Suprapubic skin (tissue), 3 donors: ENCODE results near the gene SLC12A8.

Experiments used
- EP300 ChIP-seq: sonication (generic); formaldehyde crosslinking; IDR thresholded peaks from one replicate; pipeline ENCODE4 v1.6.1; 2017; ENCODE audit warnings: antibody characterized with exemption
- TF ChIP-seq, protein P1 (sequence below), 2 donors: fragments of 200-600 bp in 1 of 2; fragments of 450-650 bp in 1 of 2; sonication (generic) in 1 of 2; IDR thresholded peaks; one replicate each; pipeline ENCODE4 v1.5.1; 2016 to 2019; ENCODE audit warnings: antibody characterized with exemption in 2 of 2, mild to moderate bottlenecking in 1 of 2, moderate library complexity in 1 of 2

GRCh38 chr3:125059488-125060245, 152.9 kb downstream of the SLC12A8 start:
- TF ChIP-seq, protein P1, sequence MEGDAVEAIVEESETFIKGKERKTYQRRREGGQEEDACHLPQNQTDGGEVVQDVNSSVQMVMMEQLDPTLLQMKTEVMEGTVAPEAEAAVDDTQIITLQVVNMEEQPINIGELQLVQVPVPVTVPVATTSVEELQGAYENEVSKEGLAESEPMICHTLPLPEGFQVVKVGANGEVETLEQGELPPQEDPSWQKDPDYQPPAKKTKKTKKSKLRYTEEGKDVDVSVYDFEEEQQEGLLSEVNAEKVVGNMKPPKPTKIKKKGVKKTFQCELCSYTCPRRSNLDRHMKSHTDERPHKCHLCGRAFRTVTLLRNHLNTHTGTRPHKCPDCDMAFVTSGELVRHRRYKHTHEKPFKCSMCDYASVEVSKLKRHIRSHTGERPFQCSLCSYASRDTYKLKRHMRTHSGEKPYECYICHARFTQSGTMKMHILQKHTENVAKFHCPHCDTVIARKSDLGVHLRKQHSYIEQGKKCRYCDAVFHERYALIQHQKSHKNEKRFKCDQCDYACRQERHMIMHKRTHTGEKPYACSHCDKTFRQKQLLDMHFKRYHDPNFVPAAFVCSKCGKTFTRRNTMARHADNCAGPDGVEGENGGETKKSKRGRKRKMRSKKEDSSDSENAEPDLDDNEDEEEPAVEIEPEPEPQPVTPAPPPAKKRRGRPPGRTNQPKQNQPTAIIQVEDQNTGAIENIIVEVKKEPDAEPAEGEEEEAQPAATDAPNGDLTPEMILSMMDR (IDR thresholded peaks at IDR 0.05): no peak
- TF ChIP-seq EP300: no peak
